ENCODE data around the gene SKAP1. TPM values are rescaled to one million over a fixed set of nuclear protein-coding genes. Genes with fewer than 3 reads are reported as not detected.
A peak's percentile ranks its signal among the peaks of the same experiment; 100 is the strongest.
"Not testable (repeated sequence)": the region's sequence is repeated elsewhere in the genome, so short reads cannot be mapped to it uniquely, and the experiment has no call there.

The SKAP1 gene
- total RNA-seq, 1 experiment from 2014 or later, result 4.7 TPM

- no peak for DNase-seq (ENCODE audit: low spot score)
Measured at GRCh38 chr17:48373130-48373830, 56.7 kb downstream of the SKAP1 start.

GRCh38 chr17:48368967-48369366 lies 61.0 kb downstream of the SKAP1 start:
- not testable (repeated sequence) for DNase-seq (ENCODE audit: low spot score)

GRCh38 chr17:48368352-48368908 lies 61.6 kb downstream of the SKAP1 start:
- DNase-seq (ENCODE audit: low spot score), result no peak

- no peak for DNase-seq (ENCODE audit: low spot score)
Measured at GRCh38 chr17:48363161-48363560, 66.9 kb downstream of the SKAP1 start.

GRCh38 chr17:48360861-48361633 lies 69.0 kb downstream of the SKAP1 start:
- not testable (repeated sequence) for DNase-seq (ENCODE audit: low spot score)

- DNase-seq (ENCODE audit: low spot score), result no peak
Measured at GRCh38 chr17:48357779-48358602, 72.0 kb downstream of the SKAP1 start.

GRCh38 chr17:48356866-48357265 lies 73.1 kb downstream of the SKAP1 start:
- DNase-seq (ENCODE audit: low spot score), result no peak

- no peak for DNase-seq (ENCODE audit: low spot score)
Measured at GRCh38 chr17:48352630-48353029, 77.4 kb downstream of the SKAP1 start.

- DNase-seq (ENCODE audit: low spot score), result peak; percentile 60
Measured at GRCh38 chr17:48351911-48352332, 78.1 kb downstream of the SKAP1 start.

- no peak for DNase-seq (ENCODE audit: low spot score)
Measured at GRCh38 chr17:48348352-48348751, 81.7 kb downstream of the SKAP1 start.

GRCh38 chr17:48347177-48347576 lies 82.8 kb downstream of the SKAP1 start:
- DNase-seq (ENCODE audit: low spot score), result no peak

- DNase-seq (ENCODE audit: low spot score), result no peak
Measured at GRCh38 chr17:48344251-48344650, 85.8 kb downstream of the SKAP1 start.

GRCh38 chr17:48340916-48341315 lies 89.1 kb downstream of the SKAP1 start:
- DNase-seq (ENCODE audit: low spot score), result no peak

- no peak for DNase-seq (ENCODE audit: low spot score)
Measured at GRCh38 chr17:48338720-48339119, 91.3 kb downstream of the SKAP1 start.

- not testable (repeated sequence) for DNase-seq (ENCODE audit: low spot score)
Measured at GRCh38 chr17:48337903-48338302, 92.1 kb downstream of the SKAP1 start.

GRCh38 chr17:48336986-48337385 lies 93.0 kb downstream of the SKAP1 start:
- no peak for DNase-seq (ENCODE audit: low spot score)

- peak; percentile 97 for DNase-seq (ENCODE audit: low spot score)
Measured at GRCh38 chr17:48335858-48336500, 94.0 kb downstream of the SKAP1 start.

GRCh38 chr17:48335146-48335784 lies 94.7 kb downstream of the SKAP1 start:
- no peak for DNase-seq (ENCODE audit: low spot score)

- peak; percentile 51 for DNase-seq (ENCODE audit: low spot score)
Measured at GRCh38 chr17:48333034-48333530, 96.9 kb downstream of the SKAP1 start.

- DNase-seq (ENCODE audit: low spot score), result no peak
Measured at GRCh38 chr17:48330887-48331286, 99.1 kb downstream of the SKAP1 start.

- DNase-seq (ENCODE audit: low spot score), result peak; percentile 58
Measured at GRCh38 chr17:48330421-48330820, 99.6 kb downstream of the SKAP1 start.
